Esophagus muscularis mucosa (tissue), 3 donors: ENCODE measurements around the gene IQGAP1.
"Not testable (repeated sequence)": the region's sequence is repeated elsewhere in the genome, so short reads cannot be mapped to it uniquely, and the experiment has no call there.

Experiments
- CTCF ChIP-seq, 3 experiments: fragments of 200-600 bp in 2 of 3; fragments of 450-650 bp in 1 of 3; sonication (generic) in 2 of 3; IDR thresholded peaks; one replicate each; pipeline ENCODE4 v1.5.1; 2017 to 2019; ENCODE audit warnings: antibody characterized with exemption in 3 of 3, mild to moderate bottlenecking in 2 of 3, moderate library complexity in 1 of 3
- POLR2AphosphoS5 ChIP-seq, 2 donors: sonication (generic); formaldehyde crosslinking; IDR thresholded peaks; one replicate each; pipeline ENCODE4 v1.6.1; 2017; ENCODE audit warnings: antibody characterized with exemption in 2 of 2

- TF ChIP-seq CTCF, POLR2AphosphoS5 (IDR thresholded peaks at IDR 0.05): not testable (repeated sequence)
These were observed 21.5 kb downstream of the IQGAP1 start for GRCh38 chr15:90409587-90409986.
